Neuronal stem cell (in vitro differentiated cells): Measurements from ENCODE around the gene WNT7A.
A peak's percentile ranks its signal among the peaks of the same experiment; 100 is the strongest.

Experiments
- DNase-seq: peaks from one replicate; pipeline ENCODE4 v3.0.0-alpha.2; 2013; ENCODE audit warnings: low spot score
- H2AFZ ChIP-seq: one replicate; pipeline ENCODE4 v1.6.1; 2013; ENCODE audit warnings: mild to moderate bottlenecking, low read length, inconsistent platforms
- H2AK5ac ChIP-seq: 2 replicates; pipeline ENCODE4 v1.6.1; 2013; ENCODE audit warnings: low read depth, mild to moderate bottlenecking, inconsistent platforms, low read length, moderate library complexity, mixed read lengths
- H2BK120ac ChIP-seq: 2 replicates; pipeline ENCODE4 v1.6.1; 2013; ENCODE audit warnings: low read depth, mild to moderate bottlenecking, inconsistent platforms, low read length, moderate library complexity, mixed read lengths
- H2BK12ac ChIP-seq: one replicate; pipeline ENCODE4 v1.6.1; 2013; ENCODE audit warnings: low read length, inconsistent platforms
- H2BK15ac ChIP-seq: 2 replicates; pipeline ENCODE4 v1.6.1; 2013; ENCODE audit warnings: mild to moderate bottlenecking, low read length, inconsistent platforms, mixed read lengths
- H2BK5ac ChIP-seq: one replicate; pipeline ENCODE4 v1.6.1; 2013; ENCODE audit warnings: inconsistent platforms, mild to moderate bottlenecking, low read length, moderate library complexity
- H3K14ac ChIP-seq: one replicate; pipeline ENCODE4 v1.6.1; 2013; ENCODE audit warnings: low read length, inconsistent platforms
- H3K18ac ChIP-seq: 2 replicates; pipeline ENCODE4 v1.6.1; 2013; ENCODE audit warnings: low read length, inconsistent platforms
- H3K23ac ChIP-seq: 2 replicates; pipeline ENCODE4 v1.6.1; 2013; ENCODE audit warnings: low read depth, mild to moderate bottlenecking, mixed read lengths, low read length, inconsistent platforms; ENCODE audit not compliant: poor library complexity
- H3K27ac ChIP-seq: replicated peaks from 3 replicates; pipeline ENCODE4 v1.5.1; 2013; ENCODE audit warnings: low read length, inconsistent platforms
- H3K27me3 ChIP-seq, 3 experiments: 2 replicates each; pipeline ENCODE4 v1.6.1; 2013; ENCODE audit warnings: low read length in 3 of 3, mild to moderate bottlenecking in 2 of 3, inconsistent platforms in 1 of 3, low read depth in 1 of 3, mixed read lengths in 1 of 3, moderate library complexity in 1 of 3; ENCODE audit not compliant: control insufficient read depth in 3 of 3, insufficient read depth in 3 of 3
- H3K36me3 ChIP-seq, 2 donors: replicated peaks in 1 of 2; 2 replicates each; pipeline ENCODE4 v1.6.1; 2013; ENCODE audit warnings: low read length in 2 of 2; ENCODE audit not compliant: control insufficient read depth in 2 of 2, insufficient read depth in 2 of 2
- H3K4ac ChIP-seq: 2 replicates; pipeline ENCODE4 v1.6.1; 2013; ENCODE audit warnings: inconsistent platforms, mild to moderate bottlenecking, low read length, moderate library complexity
- H3K4me1 ChIP-seq, 2 donors: 1 replicate in 1 of 2; 2 replicates in 1 of 2; pipeline ENCODE4 v1.6.1; 2013; ENCODE audit warnings: low read length in 2 of 2, low read depth in 1 of 2; ENCODE audit not compliant: control insufficient read depth in 2 of 2, insufficient read depth in 1 of 2
- H3K4me2 ChIP-seq: one replicate; pipeline ENCODE4 v1.6.1; 2013; ENCODE audit warnings: mild to moderate bottlenecking, low read length, inconsistent platforms; ENCODE audit not compliant: insufficient read depth, poor library complexity, severe bottlenecking
- H3K4me3 ChIP-seq, 2 donors: 2 replicates each; pipeline ENCODE4 v1.5.1; 2013; ENCODE audit warnings: low read length in 2 of 2, mild to moderate bottlenecking in 2 of 2, inconsistent platforms in 1 of 2, moderate library complexity in 1 of 2
- H3K79me1 ChIP-seq: one replicate; pipeline ENCODE4 v1.6.1; 2013; ENCODE audit warnings: low read depth, mild to moderate bottlenecking, inconsistent platforms, low read length, moderate library complexity
- H3K9ac ChIP-seq: one replicate; pipeline ENCODE4 v1.6.1; 2013; ENCODE audit warnings: mild to moderate bottlenecking, low read depth, low read length, inconsistent platforms; ENCODE audit not compliant: poor library complexity
- H3K9me3 ChIP-seq, 2 donors: replicated peaks in 1 of 2; 2 replicates each; pipeline versions ENCODE3 to v1.6.1; 2013; ENCODE audit warnings: low read length in 2 of 2, mild to moderate bottlenecking in 2 of 2, inconsistent platforms in 1 of 2, low read depth in 1 of 2, mixed read lengths in 1 of 2, moderate library complexity in 1 of 2; ENCODE audit not compliant: control insufficient read depth in 2 of 2, insufficient read depth in 1 of 2
- H4K8ac ChIP-seq: one replicate; pipeline ENCODE4 v1.6.1; 2013; ENCODE audit warnings: low read depth, mild to moderate bottlenecking, inconsistent platforms, low read length, moderate library complexity
- H4K91ac ChIP-seq: one replicate; pipeline ENCODE4 v1.6.1; 2013; ENCODE audit warnings: low read length, low read depth, mild to moderate bottlenecking, inconsistent platforms; ENCODE audit not compliant: poor library complexity
- WGBS, 2 donors: extraction: QIAGEN DNeasy Blood & Tissue Kit; methylation state at CpG; one replicate each; pipeline ENCODE4 v1.1.7; 2013; ENCODE audit warnings: missing lambda C conversion rate in 2 of 2, mixed read lengths in 1 of 2; ENCODE audit not compliant: insufficient read length in 2 of 2, insufficient replicate concordance in 1 of 2; ENCODE audit errors: extremely low coverage in 2 of 2; 5-methylcytosine and 5-hydroxymethylcytosine counted together

The WNT7A gene

DNA sequence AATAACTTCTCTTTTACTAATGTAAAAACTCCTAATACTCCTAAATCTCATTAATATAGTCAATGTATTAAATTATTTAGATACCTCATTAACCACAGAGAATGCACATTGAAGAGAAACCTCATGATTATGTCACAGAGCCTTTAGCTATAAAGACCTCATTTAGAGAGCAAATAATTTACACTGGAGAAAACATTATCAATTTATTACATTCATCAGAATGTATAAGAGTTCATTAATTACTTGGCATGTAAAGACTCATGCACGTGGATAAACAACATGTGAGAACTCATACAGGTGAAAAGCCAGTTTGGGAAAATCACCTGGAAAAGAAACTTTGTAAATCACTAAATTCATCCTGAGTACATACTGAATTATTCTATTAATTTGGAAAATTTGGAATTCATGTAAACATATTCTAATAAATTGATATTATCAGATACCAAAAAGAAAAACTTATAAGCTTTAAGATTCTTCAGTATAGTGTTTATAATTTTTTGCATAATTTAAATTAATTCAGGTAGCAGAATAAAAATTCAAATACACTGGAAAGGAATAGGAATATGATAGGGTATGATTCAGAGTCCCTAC lies 22.9 kb upstream of the WNT7A start:
- no peak overlapping the region for H3K23ac ChIP-seq
- no peak overlapping the region for H2AFZ ChIP-seq
- H3K14ac ChIP-seq, result no peak overlapping the region
- H3K27ac ChIP-seq, result no peak overlapping the region
- no peaks in the 10 kb centered on the region for H3K4me1 ChIP-seq
- no peak overlapping the region for H3K4me3 ChIP-seq
- H3K27me3 ChIP-seq, result no peaks in the 10 kb centered on the region
- no CpG with 5 or more reads among the region's 1 CpG for WGBS, 2 donors
- H2BK15ac ChIP-seq, result no peak overlapping the region
- H3K18ac ChIP-seq, result no peak overlapping the region
- no peak overlapping the region for H2BK5ac ChIP-seq
- no peak for DNase-seq
- H3K36me3 ChIP-seq, result no peaks in the 10 kb centered on the region
- H3K79me1 ChIP-seq, result no peaks in the 10 kb centered on the region
- H3K9ac ChIP-seq, result no peak overlapping the region
- H3K4ac ChIP-seq, result no peak overlapping the region
- H2AK5ac ChIP-seq, result no peak overlapping the region
- no peak overlapping the region for H2BK120ac ChIP-seq
- no peak overlapping the region for H2BK12ac ChIP-seq
- H4K8ac ChIP-seq, result no peak overlapping the region
- peaks cover 12 to 40% of the 10 kb centered on the region in 2 donors for H3K9me3 ChIP-seq
- H3K4me2 ChIP-seq, result no peak overlapping the region
- no peak overlapping the region for H4K91ac ChIP-seq

DNA sequence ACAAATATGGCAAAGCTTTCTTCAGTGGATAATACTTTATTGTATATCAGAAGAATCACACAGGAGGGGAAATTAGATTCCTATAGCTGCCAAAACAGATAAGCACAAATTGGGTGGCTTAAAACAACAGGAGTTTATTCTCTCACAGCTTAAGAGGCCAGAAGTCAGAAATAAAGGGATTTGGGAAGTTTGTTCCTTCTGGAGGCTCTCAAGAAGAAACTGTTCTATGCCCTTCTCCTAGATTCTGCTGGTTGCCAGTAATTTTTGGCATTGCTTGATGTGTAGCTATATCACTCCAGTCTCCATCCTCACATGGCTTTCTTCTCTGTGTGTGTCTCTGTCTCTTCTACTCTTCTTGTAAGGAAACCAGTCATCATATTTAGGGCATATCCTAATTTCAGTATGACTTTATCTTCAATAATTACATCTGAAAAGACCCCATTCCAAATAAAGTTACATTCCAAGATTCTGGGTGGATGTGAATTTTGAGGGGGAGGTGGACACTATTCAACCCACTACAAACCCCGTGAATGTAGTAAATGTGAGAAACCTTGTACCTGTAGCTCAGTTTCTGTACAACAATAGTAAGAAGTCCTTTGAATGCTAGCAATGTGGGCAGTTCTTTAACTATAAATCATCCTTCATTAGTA lies 22.2 kb upstream of the WNT7A start:
- H3K79me1 ChIP-seq, result no peaks in the 10 kb centered on the region
- H3K14ac ChIP-seq, result no peak overlapping the region
- no peaks in the 10 kb centered on the region for H3K27me3 ChIP-seq
- no peak overlapping the region for H3K4ac ChIP-seq
- no peak overlapping the region for H2BK12ac ChIP-seq
- H3K27ac ChIP-seq, result no peak overlapping the region
- no peak overlapping the region for H3K4me2 ChIP-seq
- H2BK5ac ChIP-seq, result no peak overlapping the region
- H2AK5ac ChIP-seq, result no peak overlapping the region
- WGBS, 2 donors, result no CpG with 5 or more reads among the region's 1 CpG
- no peak overlapping the region for H3K9ac ChIP-seq
- peaks cover 12 to 42% of the 10 kb centered on the region in 2 donors for H3K9me3 ChIP-seq
- H3K36me3 ChIP-seq, result no peaks in the 10 kb centered on the region
- no peak for DNase-seq
- H3K23ac ChIP-seq, result no peak overlapping the region
- no peak overlapping the region for H2AFZ ChIP-seq
- H3K4me3 ChIP-seq, result no peak overlapping the region
- no peak overlapping the region for H4K91ac ChIP-seq
- H4K8ac ChIP-seq, result no peak overlapping the region
- no peak overlapping the region for H2BK120ac ChIP-seq
- H3K18ac ChIP-seq, result no peak overlapping the region
- no peak overlapping the region for H2BK15ac ChIP-seq
- no peaks in the 10 kb centered on the region for H3K4me1 ChIP-seq

DNA sequence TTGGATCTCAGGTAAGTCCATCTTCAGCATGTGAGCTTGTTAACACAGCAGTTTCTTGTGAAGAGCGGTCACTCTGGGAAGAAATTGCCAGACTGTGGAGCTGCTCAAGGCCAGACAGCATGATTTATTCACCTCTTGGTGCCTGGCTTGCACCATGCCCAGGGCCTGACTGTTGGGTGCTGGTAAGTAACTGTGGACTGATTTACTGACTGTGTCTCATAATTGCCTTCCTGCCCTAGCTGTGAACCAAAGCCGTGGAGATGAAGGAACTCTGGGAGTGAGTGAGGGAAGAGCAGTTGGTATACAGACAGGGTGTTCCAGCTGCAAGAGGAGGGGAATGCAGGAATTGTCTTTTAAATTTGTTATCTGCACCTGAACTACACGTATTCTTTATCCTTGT lies 18.5 kb upstream of the WNT7A start:
- H2BK120ac ChIP-seq, result no peak overlapping the region
- H2AFZ ChIP-seq, result no peak overlapping the region
- WGBS, 2 donors, result no CpG with 5 or more reads among the region's 3 CpGs
- H3K9me3 ChIP-seq, result peaks cover 5 to 37% of the 10 kb centered on the region in 2 donors
- H3K4me3 ChIP-seq, result no peak overlapping the region
- no peak overlapping the region for H3K9ac ChIP-seq
- H3K14ac ChIP-seq, result no peak overlapping the region
- H3K4me1 ChIP-seq, result peaks cover 4 to 9% of the 10 kb centered on the region in 2 donors
- H3K18ac ChIP-seq, result no peak overlapping the region
- no peak overlapping the region for H3K4ac ChIP-seq
- H3K27me3 ChIP-seq, result peaks cover 0 to 26% (median 19%) of the 10 kb centered on the region in 3 experiments
- no peaks in the 10 kb centered on the region for H3K79me1 ChIP-seq
- no peak overlapping the region for H3K23ac ChIP-seq
- H4K8ac ChIP-seq, result no peak overlapping the region
- H2AK5ac ChIP-seq, result no peak overlapping the region
- no peak overlapping the region for H2BK5ac ChIP-seq
- no peak overlapping the region for H3K27ac ChIP-seq
- H4K91ac ChIP-seq, result no peak overlapping the region
- DNase-seq, result no peak
- H2BK15ac ChIP-seq, result no peak overlapping the region
- H2BK12ac ChIP-seq, result no peak overlapping the region
- H3K36me3 ChIP-seq, result no peaks in the 10 kb centered on the region
- no peak overlapping the region for H3K4me2 ChIP-seq

DNA sequence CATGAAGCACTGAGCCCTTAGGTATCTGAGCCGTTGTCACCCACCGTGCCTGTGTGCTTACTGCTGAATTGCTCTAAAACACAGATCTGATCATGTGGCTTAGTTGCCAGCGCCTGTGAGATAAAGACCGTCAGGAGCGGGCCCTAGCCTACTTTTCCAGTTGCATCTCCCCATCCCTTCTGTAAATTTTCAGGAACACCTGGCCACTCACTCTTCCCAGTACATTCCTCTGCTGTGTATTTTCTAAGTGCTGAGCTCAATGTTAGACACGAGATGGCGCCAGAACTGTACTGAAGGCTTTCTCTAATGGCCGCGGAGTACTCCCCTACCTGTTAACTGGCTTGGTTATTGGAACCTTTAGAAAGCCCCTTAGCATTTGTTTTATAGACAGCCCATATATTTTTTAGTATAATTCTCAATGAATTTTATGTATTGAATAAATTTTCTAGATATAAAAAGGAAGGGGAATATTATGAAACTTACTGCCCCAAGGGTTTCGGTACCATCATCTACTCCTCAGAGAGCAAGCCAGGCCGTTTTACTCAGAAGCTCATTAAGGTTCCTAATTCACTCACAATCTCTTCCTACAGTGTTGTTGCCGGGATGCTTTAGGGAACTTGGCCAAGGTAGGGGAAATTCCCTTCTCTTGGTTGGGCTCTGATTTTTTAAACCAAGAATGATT lies 16.7 kb upstream of the WNT7A start:
- peaks cover 3 to 30% of the 10 kb centered on the region in 2 donors for H3K9me3 ChIP-seq
- peak; percentile 64 for DNase-seq
- no peak overlapping the region for H2BK15ac ChIP-seq
- H4K91ac ChIP-seq, result no peak overlapping the region
- H2BK12ac ChIP-seq, result no peak overlapping the region
- H3K27ac ChIP-seq, result no peak overlapping the region
- peaks cover 0 to 26% (median 19%) of the 10 kb centered on the region in 3 experiments for H3K27me3 ChIP-seq
- H3K4me1 ChIP-seq, result peaks cover 4 to 9% of the 10 kb centered on the region in 2 donors
- no CpG with 5 or more reads among the region's 12 CpGs for WGBS, 2 donors
- no peak overlapping the region for H2BK5ac ChIP-seq
- no peak overlapping the region for H4K8ac ChIP-seq
- H3K36me3 ChIP-seq, result no peaks in the 10 kb centered on the region
- no peak overlapping the region for H2AK5ac ChIP-seq
- H3K14ac ChIP-seq, result no peak overlapping the region
- H3K79me1 ChIP-seq, result no peaks in the 10 kb centered on the region
- peak overlapping the region; percentile 8 for H3K23ac ChIP-seq
- H2BK120ac ChIP-seq, result no peak overlapping the region
- no peak overlapping the region for H3K4ac ChIP-seq
- no peak overlapping the region for H3K4me2 ChIP-seq
- H3K9ac ChIP-seq, result no peak overlapping the region
- no peak overlapping the region for H3K4me3 ChIP-seq
- H3K18ac ChIP-seq, result no peak overlapping the region
- no peak overlapping the region for H2AFZ ChIP-seq
